BJ (cell line): ENCODE data around the gene PALB2. TPM values are rescaled to one million over a fixed set of nuclear protein-coding genes. Genes with fewer than 3 reads are reported as not detected.

Experiments
- CTCF ChIA-PET: fragments of 350-600 bp; formaldehyde crosslinking; extraction: SDS; loops from one replicate; lab custom pipeline; 2021; ENCODE audit warnings: antibody characterized with exemption, inconsistent platforms; lab: Yijun Ruan, JAX
- POLR2A ChIA-PET: fragments of 300-600 bp; sonication (Branson Sonifier 250); formaldehyde crosslinking; extraction: SDS; loops from one replicate; lab custom pipeline; 2021; ENCODE audit warnings: antibody characterized with exemption; lab: Charles Lee
- DNase-seq: peaks from one replicate; pipeline ENCODE4 v3.0.0-alpha.2; 2011; ENCODE audit warnings: low read depth
- H3K27me3 ChIP-seq: 2 replicates; pipeline ENCODE4 v1.6.0; 2011; ENCODE audit warnings: low read length; ENCODE audit not compliant: control insufficient read depth, insufficient read depth
- H3K36me3 ChIP-seq: 2 replicates; pipeline ENCODE4 v1.5.1; 2011; ENCODE audit warnings: low read length; ENCODE audit not compliant: control insufficient read depth, insufficient read depth
- H3K4me3 ChIP-seq: 2 replicates; pipeline ENCODE4 v1.5.1; 2011; ENCODE audit warnings: low read depth, mild to moderate bottlenecking, control low read depth, low read length
- CTCF ChIP-seq: IDR thresholded peaks from 2 replicates; pipeline ENCODE4 v1.5.1; 2011; ENCODE audit warnings: low read depth, mild to moderate bottlenecking, control low read depth, inconsistent platforms, low read length, moderate library complexity; ENCODE audit not compliant: insufficient read depth
- polyA plus RNA-seq: library from polyadenylated mRNA; depleted of rRNA; stranded (reverse); fragments of >200 nt; gene quantifications from 2 replicates; pipeline ENCODE4 v1.2.3, GENCODE V29; 2011; rRNA removed

The PALB2 gene
- polyA plus RNA-seq, 1 experiment: 3.2 TPM

GRCh38 chr16:23561586-23561985 is 79.5 kb downstream of the PALB2 start:
- ChIA-PET CTCF (no interaction called here), POLR2A (interaction anchor here (0.6 kb wide), 1 partner anchor 15 kb away, joined by 3 read pairs; no protein-coding TSS in a partner anchor)
- no peak overlapping the region for H3K4me3 ChIP-seq
- no peak for DNase-seq
- no peaks in the 10 kb centered on the region for H3K27me3 ChIP-seq
- H3K36me3 ChIP-seq: peaks cover 28% of the 10 kb centered on the region
- no peak for TF ChIP-seq CTCF

- no peaks in the 10 kb centered on the region for H3K27me3 ChIP-seq
- POLR2A ChIA-PET: interaction anchor here (0.6 to 0.7 kb wide), 3 partner anchors 19 to 81 kb away, joined by 4 to 21 read pairs (median 14); no protein-coding TSS in a partner anchor
- no peak for TF ChIP-seq CTCF
- CTCF ChIA-PET: interaction anchor here (0.7 to 2.0 kb wide), 10 partner anchors 11 to 77 kb away, joined by 3 to 10 read pairs (median 6); no protein-coding TSS in a partner anchor
- peak overlapping the region; percentile 53 for H3K4me3 ChIP-seq
- peaks cover 14% of the 10 kb centered on the region for H3K36me3 ChIP-seq
- no peak for DNase-seq
These were observed 83.1 kb downstream of the PALB2 start for GRCh38 chr16:23557779-23558702.

GRCh38 chr16:23556881-23557778 is 84.0 kb downstream of the PALB2 start, which contains the start of the genes EARS2 and UBFD1:
EARS2 (minus strand) TSS chr16:23557350; CDS start chr16:23557343, 7 bp downstream.
UBFD1 (plus strand) TSS chr16:23557727; CDS start chr16:23557743, 16 bp downstream.
- CTCF ChIA-PET: interaction anchor here (0.7 to 2.0 kb wide), 11 partner anchors 11 to 76 kb away, joined by 3 to 10 read pairs (median 6); no protein-coding TSS in a partner anchor
- peak within 1 kb of the TSS; percentile 53 for H3K4me3 ChIP-seq
- POLR2A ChIA-PET: interaction anchor here (0.6 kb wide), 2 partner anchors 18 to 31 kb away, joined by 4 to 21 read pairs; no protein-coding TSS in a partner anchor
- no peaks in the 10 kb centered on the region for H3K27me3 ChIP-seq
- peak; percentile 97 for TF ChIP-seq CTCF
- DNase-seq: peak; percentile 95
- peaks cover 8% of the 10 kb centered on the region for H3K36me3 ChIP-seq

- POLR2A ChIA-PET: no interaction called here
- H3K4me3 ChIP-seq: no peak overlapping the region
- H3K27me3 ChIP-seq: no peaks in the 10 kb centered on the region
- peaks cover 8% of the 10 kb centered on the region for H3K36me3 ChIP-seq
- no peak for DNase-seq
- no peak for TF ChIP-seq CTCF
- CTCF ChIA-PET: interaction anchor here (0.6 kb wide), 1 partner anchor 486 kb away, joined by 3 read pairs; no protein-coding TSS in a partner anchor
These were observed 86.6 kb downstream of the PALB2 start for GRCh38 chr16:23554536-23554935.

Other genes with a start within 250 kb of the PALB2 start
- 22.5 and 31.2 TPM in 2 replicates for gene COG7, start 188.1 kb downstream of the PALB2 start, polyA plus RNA-seq
- gene GGA2, start 130.8 kb downstream of the PALB2 start, polyA plus RNA-seq: 19.0 and 26.4 TPM in 2 replicates
- 27.8 and 28.8 TPM in 2 replicates for gene EARS2, start 84.0 kb downstream of the PALB2 start, polyA plus RNA-seq
- 61.4 and 78.9 TPM in 2 replicates for gene UBFD1, start 83.6 kb downstream of the PALB2 start, polyA plus RNA-seq
- gene NDUFAB1, start 45.0 kb downstream of the PALB2 start, polyA plus RNA-seq: 64.6 and 71.9 TPM in 2 replicates
- gene DCTN5, start 156 bp upstream of the PALB2 start, polyA plus RNA-seq: 54.0 and 79.1 TPM in 2 replicates
- 21.7 and 54.0 TPM in 2 replicates for gene PLK1, start 37.6 kb upstream of the PALB2 start, polyA plus RNA-seq
- gene ERN2, start 71.9 kb upstream of the PALB2 start, polyA plus RNA-seq: 0.23 TPM in 1 of 2 replicates, not detected in the other
- gene CHP2, start 113.7 kb upstream of the PALB2 start, polyA plus RNA-seq: not detected in 2 replicates
- not detected in 2 replicates for gene PRKCB, start 194.7 kb upstream of the PALB2 start, polyA plus RNA-seq